IPS-11a (cell line): ENCODE measurements around the gene DKK3.

Experiments used
- H3K4me3 ChIP-seq: one replicate; pipeline ENCODE4 v1.5.1; 2013; ENCODE audit warnings: low read depth, low read length, control low read depth

The DKK3 gene

DNA sequence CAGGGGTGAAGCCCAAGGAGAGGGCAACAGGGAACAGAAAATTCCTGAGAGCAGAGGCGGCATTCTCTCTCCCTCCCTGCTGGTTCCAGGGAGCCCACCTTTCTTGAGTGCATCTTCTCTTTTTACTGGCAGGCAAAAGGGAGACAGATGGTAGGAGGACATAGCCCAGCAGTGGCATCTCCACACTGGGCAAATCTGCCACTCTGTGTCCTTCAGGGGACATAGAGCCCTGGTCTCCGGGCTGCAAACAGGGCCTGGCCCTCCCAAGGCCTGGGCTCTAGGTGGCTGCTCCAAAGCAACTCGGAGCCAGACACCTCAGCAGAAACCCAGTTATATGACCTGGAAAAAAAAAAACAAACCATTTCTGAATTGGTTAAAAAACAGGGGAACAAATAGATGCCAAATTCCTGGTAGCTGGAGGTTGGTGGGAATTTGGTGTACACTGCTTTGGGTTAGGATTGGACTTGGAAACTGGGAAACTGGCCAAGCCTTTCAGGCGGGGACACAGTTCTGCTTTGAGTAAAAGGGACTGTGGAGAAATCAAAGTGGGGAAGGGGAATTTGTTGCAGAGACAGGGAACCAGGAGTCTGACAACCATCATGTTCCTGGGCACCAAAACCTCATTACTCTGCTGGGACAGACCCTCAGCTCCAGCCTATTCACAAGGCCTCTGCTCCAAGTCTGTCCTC is 23.6 kb upstream of the DKK3 start:
- no peak overlapping the region for H3K4me3 ChIP-seq

DNA sequence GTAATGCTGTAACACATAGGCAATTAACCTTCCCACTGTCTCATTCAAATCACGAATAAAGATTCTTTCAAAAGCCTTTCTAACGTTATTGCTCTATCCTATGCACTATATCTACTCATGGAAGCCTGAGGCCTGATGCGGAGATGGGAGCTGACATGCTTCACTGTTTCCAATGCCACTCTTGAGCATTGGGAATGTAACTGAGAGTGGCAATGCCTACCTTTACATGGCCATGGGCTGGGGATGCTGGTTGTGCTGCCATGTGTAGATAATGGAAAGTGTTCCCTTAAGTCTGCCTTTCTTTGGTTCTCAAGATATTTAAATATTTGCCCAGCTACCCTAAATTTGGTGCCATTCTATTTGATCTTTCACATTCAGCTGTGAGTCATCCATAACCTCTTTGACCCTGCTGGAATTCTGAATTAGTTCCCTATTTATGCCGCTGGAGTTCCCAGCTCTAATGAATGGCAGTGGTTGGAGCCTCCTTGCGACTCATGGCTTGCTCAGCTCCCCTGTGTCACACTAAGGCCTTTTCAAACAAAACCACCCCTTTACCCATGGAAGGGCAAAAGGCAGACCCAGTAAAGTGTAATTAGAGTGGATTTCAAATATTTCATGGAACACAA is 21.4 kb upstream of the DKK3 start:
- H3K4me3 ChIP-seq: no peak overlapping the region

DNA sequence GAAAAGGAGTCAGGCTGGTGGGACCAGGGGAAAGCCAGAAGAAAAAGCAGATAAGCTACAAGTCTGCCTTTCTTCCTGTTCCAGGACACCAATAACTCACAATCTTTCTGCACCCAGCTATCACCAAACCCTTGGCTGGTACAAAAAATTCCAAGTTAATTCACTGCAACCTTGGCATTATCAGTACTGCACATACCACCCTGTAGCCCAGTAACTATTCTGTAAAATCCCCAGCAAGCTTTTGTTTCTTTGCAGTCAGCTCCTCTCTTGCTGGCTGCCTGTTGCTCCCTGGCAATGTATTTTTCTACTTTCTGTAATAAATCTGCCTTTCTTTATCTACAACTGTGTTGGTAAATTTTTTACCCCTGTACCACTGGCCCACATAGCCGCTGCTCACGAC is 20.7 kb upstream of the DKK3 start:
- H3K4me3 ChIP-seq: no peak overlapping the region

DNA sequence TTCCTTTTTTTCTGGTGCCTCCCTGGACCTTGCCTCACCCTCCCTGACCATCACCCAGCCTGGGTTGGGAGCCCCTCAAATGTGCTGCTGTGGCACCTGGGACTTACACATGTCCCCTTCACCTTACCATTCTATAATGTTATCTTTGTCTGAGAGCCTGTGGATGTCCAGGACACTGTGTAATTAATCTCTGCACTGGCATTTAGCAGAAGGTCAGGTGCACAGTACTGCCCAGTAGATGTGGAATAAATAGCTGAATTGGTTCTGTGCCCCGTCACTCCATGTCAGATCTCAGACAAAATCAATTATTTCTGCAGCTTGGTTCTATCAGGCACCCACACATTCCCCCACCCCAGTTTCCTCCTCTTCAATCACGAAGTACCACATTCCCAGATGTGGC is 19.9 kb upstream of the DKK3 start:
- no peak overlapping the region for H3K4me3 ChIP-seq

- H3K4me3 ChIP-seq: no peak overlapping the region
These were observed 18.1 kb upstream of the DKK3 start for GRCh38 chr11:12026331-12027211.

- H3K4me3 ChIP-seq: no peak overlapping the region
These were observed 16.0 kb upstream of the DKK3 start for GRCh38 chr11:12024254-12024926.

DNA sequence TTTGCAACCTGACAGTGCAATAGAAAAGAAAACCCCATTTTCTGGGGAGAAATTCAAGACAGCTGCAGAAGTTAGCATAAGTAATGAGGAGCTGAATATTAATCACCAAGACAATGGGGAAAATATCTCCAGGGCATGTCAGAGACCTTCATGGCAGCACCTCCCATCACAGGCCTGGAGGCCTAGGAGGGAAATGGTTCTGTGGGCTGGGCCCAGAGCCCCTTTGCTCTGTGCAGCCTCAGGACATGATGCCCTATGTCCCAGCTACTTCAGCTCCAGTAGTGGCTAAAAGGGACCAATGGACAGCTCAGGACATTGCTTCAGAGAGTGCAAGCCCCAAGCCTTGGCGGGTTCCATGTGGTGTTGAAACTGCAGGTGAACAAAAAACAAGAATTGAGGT is 14.6 kb upstream of the DKK3 start:
- no peak overlapping the region for H3K4me3 ChIP-seq

GRCh38 chr11:12020546-12020945 is 12.1 kb upstream of the DKK3 start:
- no peak overlapping the region for H3K4me3 ChIP-seq

- no peak overlapping the region for H3K4me3 ChIP-seq
These were observed 11.5 kb upstream of the DKK3 start for GRCh38 chr11:12019866-12020416.

- H3K4me3 ChIP-seq: no peak overlapping the region
These were observed 10.9 kb upstream of the DKK3 start for GRCh38 chr11:12019337-12019736.

DNA sequence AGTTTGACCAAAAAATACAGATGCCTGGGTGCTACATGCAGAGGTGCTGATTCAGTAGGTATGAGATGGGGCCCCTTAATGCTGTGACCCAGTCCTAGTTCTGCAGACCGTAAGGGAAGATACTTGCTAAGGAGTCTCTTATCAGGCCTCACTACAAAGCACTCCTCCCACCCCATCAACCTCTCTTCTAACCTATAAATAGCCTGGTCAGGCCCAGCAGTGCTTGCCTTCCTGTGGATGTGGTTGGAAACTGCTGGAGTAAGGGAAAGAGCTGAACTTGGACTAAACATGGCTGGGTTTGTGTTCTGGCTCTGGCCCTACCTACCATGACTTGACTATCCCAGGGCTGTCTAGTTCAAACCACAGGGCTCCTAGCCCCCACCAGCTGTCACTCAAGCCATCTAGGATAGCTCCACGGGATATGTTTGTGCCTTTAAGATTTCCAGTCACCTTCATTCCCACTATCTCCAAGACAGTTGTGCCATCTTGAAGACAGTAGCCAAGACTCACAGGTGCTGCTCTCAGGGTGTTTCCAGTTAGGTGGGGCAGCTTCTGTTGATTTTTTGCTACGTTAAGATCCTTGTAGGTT is 9.5 kb upstream of the DKK3 start:
- no peak overlapping the region for H3K4me3 ChIP-seq

- no peak overlapping the region for H3K4me3 ChIP-seq
These were observed 8.8 kb upstream of the DKK3 start for GRCh38 chr11:12017243-12017678.

- no peak overlapping the region for H3K4me3 ChIP-seq
These were observed 7.8 kb upstream of the DKK3 start for GRCh38 chr11:12016246-12016645.

GRCh38 chr11:12015486-12015885 is 7.1 kb upstream of the DKK3 start:
- H3K4me3 ChIP-seq: no peak overlapping the region

DNA sequence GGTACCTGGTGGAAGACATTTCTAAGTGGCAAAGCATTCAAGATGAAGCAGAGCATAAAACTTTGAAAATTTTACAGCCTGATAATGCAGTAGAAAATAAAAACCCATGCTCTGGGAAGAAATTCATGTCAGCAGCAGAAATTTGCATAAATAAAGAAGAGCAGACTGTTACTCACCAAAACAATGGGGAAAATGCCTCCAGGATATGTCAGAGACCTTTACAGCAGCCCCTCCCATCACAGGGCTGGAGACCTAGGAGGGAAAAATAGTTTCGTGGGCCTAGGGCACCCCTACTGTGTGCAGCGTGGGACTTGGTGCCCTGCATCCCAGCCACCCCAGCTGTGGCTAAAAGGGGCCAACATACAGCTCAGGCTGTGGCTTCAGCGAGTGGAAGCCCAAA is 5.4 kb upstream of the DKK3 start:
- no peak overlapping the region for H3K4me3 ChIP-seq

DNA sequence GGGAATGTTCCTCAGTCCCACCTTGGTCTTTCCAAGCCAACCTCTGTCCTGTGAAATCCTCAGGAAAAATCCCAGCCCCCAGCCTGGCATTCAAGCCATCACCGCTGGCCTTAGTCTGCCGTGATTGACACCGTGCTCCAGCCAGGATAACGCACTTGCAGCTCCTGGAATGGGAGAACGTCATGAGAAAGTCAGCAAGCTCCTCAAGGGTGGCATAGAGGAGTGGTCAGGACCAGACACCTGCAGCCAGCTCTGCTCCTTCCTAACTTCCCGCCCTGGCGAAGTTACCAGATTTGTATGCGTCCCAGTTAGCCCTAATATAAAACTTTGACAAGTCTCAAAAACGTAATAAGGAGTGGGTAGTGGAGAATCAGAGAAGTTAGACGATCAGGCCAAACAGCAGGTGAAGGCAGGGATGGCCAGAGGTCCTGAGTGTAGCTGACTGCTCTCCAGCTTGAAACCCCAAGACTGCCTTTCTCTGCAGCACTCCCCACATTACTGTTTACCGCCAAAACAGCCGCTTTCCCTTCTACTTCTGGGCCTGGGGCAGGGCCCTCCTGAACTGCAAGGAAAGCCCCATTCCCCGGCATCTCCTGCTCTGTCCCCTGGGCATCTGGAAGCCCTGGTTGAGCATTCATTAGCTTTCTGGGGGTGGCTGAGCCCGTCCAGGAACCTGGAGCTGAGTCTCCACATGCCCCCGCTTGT is 1.3 kb upstream of the DKK3 start:
- H3K4me3 ChIP-seq: peak overlapping the region; percentile 41

- H3K4me3 ChIP-seq: peak overlapping the region; percentile 69
These were observed 577 bp upstream of the DKK3 start for GRCh38 chr11:12008790-12009616.

DNA sequence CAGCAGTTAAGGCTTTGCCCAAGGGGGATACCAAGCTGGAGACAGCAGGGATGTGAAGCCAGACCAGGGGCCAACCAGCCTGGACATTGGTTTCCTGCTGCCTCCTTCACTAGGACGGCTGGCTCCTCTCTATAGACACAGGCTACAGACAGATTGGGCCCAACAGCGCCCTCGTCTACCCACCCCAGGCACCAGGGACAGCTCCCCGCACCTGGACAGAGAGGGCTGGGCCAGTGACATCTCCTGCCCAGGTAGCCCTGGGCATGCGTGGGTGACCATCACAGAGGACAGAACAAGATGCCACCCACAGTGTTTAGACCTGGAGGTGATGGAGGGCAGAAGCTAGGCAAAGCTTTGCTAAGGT is 1.2 kb downstream of the DKK3 start:
- no peak overlapping the region for H3K4me3 ChIP-seq

DNA sequence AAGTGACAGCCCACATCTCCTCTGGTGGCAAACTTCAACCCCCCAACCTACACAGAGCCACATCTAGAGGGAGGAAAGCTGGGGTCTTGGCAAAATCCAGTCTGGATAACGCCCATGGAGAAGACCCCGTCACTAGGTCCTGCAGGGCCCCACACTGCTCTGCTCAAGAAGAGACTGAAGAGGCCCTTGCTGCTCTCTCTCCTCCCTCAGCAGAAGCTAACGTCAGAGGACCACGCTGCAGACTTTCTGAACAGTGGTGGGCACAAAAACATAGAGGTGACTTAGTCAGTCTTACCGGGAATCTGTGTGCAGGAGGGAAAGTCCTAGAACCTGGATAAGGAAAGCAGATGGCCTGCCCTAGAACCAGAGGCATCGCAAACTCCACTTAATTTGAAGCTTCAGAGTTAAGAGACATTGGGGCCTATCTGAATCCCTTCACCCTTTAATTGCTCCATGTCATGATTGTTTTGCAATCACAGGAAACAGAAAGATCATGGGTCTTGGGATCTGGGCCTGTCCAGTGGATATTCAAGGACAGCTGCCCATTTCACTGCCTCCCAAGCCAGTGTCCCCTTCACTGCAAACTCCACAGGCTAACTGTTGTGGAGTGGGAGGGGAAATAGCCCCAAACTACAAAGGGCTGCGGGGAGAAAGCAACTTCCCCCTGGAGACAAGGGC is 1.7 kb downstream of the DKK3 start:
- H3K4me3 ChIP-seq: no peak overlapping the region
